BLaER1 treated with 17β-estradiol and CSF1 and Interleukin-3, amounts not matched to agents 10 nM and 100 nM (cell line): ENCODE data around the gene PROSER2.
A peak's percentile ranks its signal among the peaks of the same experiment; 100 is the strongest.

Source experiments
- H3K27ac ChIP-seq, 11 experiments: shearing (Covaris generic); formaldehyde crosslinking; 2 replicates each; pipeline ENCODE4 v1.8.1; 2022
- H3K27me3 ChIP-seq, 11 experiments: shearing (Covaris generic); formaldehyde crosslinking; 2 replicates each; pipeline ENCODE4 v1.8.1; 2022
- H3K36me3 ChIP-seq, 11 experiments: shearing (Covaris generic); formaldehyde crosslinking; 2 replicates each; pipeline ENCODE4 v1.8.1; 2022
- H3K4me1 ChIP-seq, 10 experiments: shearing (Covaris generic); formaldehyde crosslinking; 2 replicates each; pipeline ENCODE4 v1.8.1; 2022
- H3K4me2 ChIP-seq, 11 experiments: shearing (Covaris generic); formaldehyde crosslinking; 2 replicates each; pipeline ENCODE4 v1.8.1; 2022
- H3K4me3 ChIP-seq, 10 experiments: shearing (Covaris generic); formaldehyde crosslinking; 2 replicates each; pipeline ENCODE4 v1.8.1; 2022
- H3K9ac ChIP-seq, 11 experiments: shearing (Covaris generic); formaldehyde crosslinking; 2 replicates each; pipeline ENCODE4 v1.8.1; 2022
- H3K9me3 ChIP-seq, 11 experiments: shearing (Covaris generic); formaldehyde crosslinking; replicated peaks in 1 of 11; 2 replicates each; pipeline ENCODE4 v1.8.1; 2022
- H4K20me1 ChIP-seq, 11 experiments: shearing (Covaris generic); formaldehyde crosslinking; 2 replicates each; pipeline ENCODE4 v1.8.1; 2022
- Cebpa-rat ChIP-seq, 11 experiments: shearing (Covaris generic); IDR thresholded peaks; 2 replicates each; pipeline ENCODE4 v1.8.1; 2022

Gene PROSER2

GRCh38 chr10:11865561-11865960 lies 42.4 kb downstream of the PROSER2 start:
- peaks cover 0 to 21% (median 18%) of the 10 kb centered on the region in 10 experiments; a peak in 18 of 20 replicates for H3K4me1 ChIP-seq
- no peak overlapping the region for H3K27ac ChIP-seq
- H3K9ac ChIP-seq = no peak overlapping the region
- no peak for TF ChIP-seq Cebpa-rat (IDR thresholded peaks at IDR 0.05)
- H3K36me3 ChIP-seq = peaks cover 0 to 24% (median 11%) of the 10 kb centered on the region in 11 experiments; a peak in 16 of 22 replicates
- H3K4me3 ChIP-seq = no peak overlapping the region
- H3K4me2 ChIP-seq = no peak overlapping the region
- H4K20me1 ChIP-seq = no peaks in the 10 kb centered on the region; a peak in 1 of 22 replicates
- H3K9me3 ChIP-seq = peaks cover 0 to 8% (median 0%) of the 10 kb centered on the region in 11 experiments; a peak in 2 of 22 replicates
- H3K27me3 ChIP-seq = no peaks in the 10 kb centered on the region

- no peak overlapping the region for H3K9ac ChIP-seq
- peaks cover 5 to 29% (median 26%) of the 10 kb centered on the region in 10 experiments for H3K4me1 ChIP-seq
- H3K27me3 ChIP-seq = no peaks in the 10 kb centered on the region
- H4K20me1 ChIP-seq = no peaks in the 10 kb centered on the region; a peak in 1 of 22 replicates
- peaks cover 0 to 21% (median 11%) of the 10 kb centered on the region in 11 experiments; a peak in 16 of 22 replicates for H3K36me3 ChIP-seq
- no peak overlapping the region for H3K4me2 ChIP-seq
- H3K4me3 ChIP-seq = no peak overlapping the region
- peaks cover 0 to 8% (median 0%) of the 10 kb centered on the region in 11 experiments; a peak in 2 of 22 replicates for H3K9me3 ChIP-seq
- no peak for TF ChIP-seq Cebpa-rat (IDR thresholded peaks at IDR 0.05)
- H3K27ac ChIP-seq = no peak overlapping the region
Observed at GRCh38 chr10:11866199-11866925, 43.2 kb downstream of the PROSER2 start.

GRCh38 chr10:11869219-11869618 lies 46.1 kb downstream of the PROSER2 start:
- Histone ChIP-seq H3K9me3 (peaks cover 0 to 8% (median 0%) of the 10 kb centered on the region in 11 experiments; a peak in 2 of 22 replicates), H3K4me2 (no peak overlapping the region), H3K9ac (no peak overlapping the region), H3K36me3 (peaks cover 0 to 16% (median 10%) of the 10 kb centered on the region in 11 experiments; a peak in 15 of 22 replicates), H4K20me1 (no peaks in the 10 kb centered on the region; a peak in 1 of 22 replicates), H3K4me3 (no peak overlapping the region), H3K27me3 (no peaks in the 10 kb centered on the region), H3K27ac (no peak overlapping the region), H3K4me1 (peaks cover 13 to 41% (median 32%) of the 10 kb centered on the region in 10 experiments)
- no peak for TF ChIP-seq Cebpa-rat (IDR thresholded peaks at IDR 0.05)

GRCh38 chr10:11869743-11870460 lies 46.7 kb downstream of the PROSER2 start:
- Histone ChIP-seq H3K27ac (no peak overlapping the region), H3K27me3 (no peaks in the 10 kb centered on the region), H3K4me3 (no peak overlapping the region), H3K9me3 (peaks cover 0 to 8% (median 0%) of the 10 kb centered on the region in 11 experiments; a peak in 2 of 22 replicates), H3K9ac (no peak overlapping the region), H3K4me1 (peaks cover 20 to 47% (median 38%) of the 10 kb centered on the region in 10 experiments), H3K4me2 (peak overlapping the region in 2 of 11 experiments; percentile 76 to 78; a peak in 2 of 22 replicates), H3K36me3 (peaks cover 0 to 16% (median 10%) of the 10 kb centered on the region in 11 experiments; a peak in 15 of 22 replicates), H4K20me1 (no peaks in the 10 kb centered on the region; a peak in 1 of 22 replicates)
- no peak for TF ChIP-seq Cebpa-rat (IDR thresholded peaks at IDR 0.05)

GRCh38 chr10:11870461-11870780 lies 47.3 kb downstream of the PROSER2 start:
- no peak overlapping the region for H3K4me3 ChIP-seq
- H3K9me3 ChIP-seq = peaks cover 0 to 8% (median 0%) of the 10 kb centered on the region in 11 experiments; a peak in 2 of 22 replicates
- no peaks in the 10 kb centered on the region for H3K27me3 ChIP-seq
- H3K4me2 ChIP-seq = peak overlapping the region in 5 of 11 experiments; percentile 63 to 78 (median 68); a peak in 5 of 22 replicates
- no peak overlapping the region for H3K27ac ChIP-seq
- peaks cover 24 to 53% (median 43%) of the 10 kb centered on the region in 10 experiments for H3K4me1 ChIP-seq
- TF ChIP-seq Cebpa-rat (IDR thresholded peaks at IDR 0.05) = no peak
- peaks cover 0 to 16% (median 10%) of the 10 kb centered on the region in 11 experiments; a peak in 15 of 22 replicates for H3K36me3 ChIP-seq
- H3K9ac ChIP-seq = no peak overlapping the region
- H4K20me1 ChIP-seq = no peaks in the 10 kb centered on the region; a peak in 1 of 22 replicates

GRCh38 chr10:11870900-11871400 lies 47.8 kb downstream of the PROSER2 start:
- Histone ChIP-seq H4K20me1 (no peaks in the 10 kb centered on the region; a peak in 1 of 22 replicates), H3K36me3 (peaks cover 0 to 16% (median 10%) of the 10 kb centered on the region in 11 experiments; a peak in 15 of 22 replicates), H3K27ac (peak overlapping the region in 2 of 11 experiments; percentile 6 to 33; a peak in 3 of 22 replicates), H3K4me3 (peak overlapping the region in 1 of 10 experiments; percentile 5; a peak in 1 of 20 replicates), H3K9me3 (peaks cover 0 to 8% (median 0%) of the 10 kb centered on the region in 11 experiments; a peak in 2 of 22 replicates), H3K4me2 (peak overlapping the region; percentile 28 to 78 (median 68)), H3K4me1 (peaks cover 24 to 58% (median 48%) of the 10 kb centered on the region in 10 experiments), H3K27me3 (no peaks in the 10 kb centered on the region), H3K9ac (peak overlapping the region in 3 of 11 experiments; percentile 0 to 23 (median 20); a peak in 3 of 22 replicates)
- no peak for TF ChIP-seq Cebpa-rat (IDR thresholded peaks at IDR 0.05)

- TF ChIP-seq Cebpa-rat (IDR thresholded peaks at IDR 0.05) = no peak
- no peaks in the 10 kb centered on the region for H4K20me1 ChIP-seq
- H3K4me2 ChIP-seq = peak overlapping the region; percentile 28 to 78 (median 68)
- H3K9ac ChIP-seq = peak overlapping the region in 3 of 11 experiments; percentile 0 to 23 (median 20); a peak in 3 of 22 replicates
- peak overlapping the region in 1 of 10 experiments; percentile 5; a peak in 3 of 20 replicates for H3K4me3 ChIP-seq
- H3K27ac ChIP-seq = peak overlapping the region in 2 of 11 experiments; percentile 6 to 33; a peak in 2 of 22 replicates
- H3K9me3 ChIP-seq = peaks cover 0 to 8% (median 0%) of the 10 kb centered on the region in 11 experiments; a peak in 2 of 22 replicates
- peaks cover 28 to 63% (median 53%) of the 10 kb centered on the region in 10 experiments for H3K4me1 ChIP-seq
- peaks cover 0 to 16% (median 8%) of the 10 kb centered on the region in 11 experiments; a peak in 15 of 22 replicates for H3K36me3 ChIP-seq
- H3K27me3 ChIP-seq = no peaks in the 10 kb centered on the region
Observed at GRCh38 chr10:11871466-11871865, 48.3 kb downstream of the PROSER2 start.
